HEK293 (cell line): ENCODE data around the gene MRPL14.

Source experiments
- CTCF ChIA-PET: fragments of 350-600 bp; formaldehyde crosslinking; extraction: SDS; loops from one replicate; lab custom pipeline; 2021; ENCODE audit warnings: antibody characterized with exemption; lab: Yijun Ruan, JAX
- POLR2A ChIA-PET: fragments of 300-600 bp; formaldehyde crosslinking; extraction: SDS; loops from one replicate; lab custom pipeline; 2020; ENCODE audit warnings: antibody characterized with exemption, inconsistent platforms; lab: Yijun Ruan, JAX
- H3K27ac ChIP-seq: fragments of 200-500 bp; sonication (Bioruptor generic); 2 replicates; pipeline ENCODE4 v1.5.1; 2014; ENCODE audit warnings: low read depth, low read length, control low read depth, inconsistent platforms; ENCODE audit errors: extremely low read depth
- H3K36me3 ChIP-seq, 2 experiments: fragments of 200-500 bp in 1 of 2; sonication (Bioruptor generic) in 1 of 2; 1 replicate in 1 of 2; 2 replicates in 1 of 2; pipeline ENCODE4 v1.5.1; 2014 to 2017; ENCODE audit warnings: inconsistent platforms in 2 of 2, low read length in 2 of 2; ENCODE audit not compliant: control insufficient read depth in 2 of 2, insufficient read depth in 1 of 2
- H3K4me1 ChIP-seq: fragments of 200-500 bp; sonication (Bioruptor generic); 2 replicates; pipeline ENCODE4 v1.5.1; 2014; ENCODE audit warnings: mild to moderate bottlenecking, low read length, inconsistent platforms; ENCODE audit not compliant: control insufficient read depth, insufficient read depth
- H3K4me3 ChIP-seq: 2 replicates; pipeline ENCODE4 v1.5.1; 2011; ENCODE audit warnings: low read depth, mild to moderate bottlenecking, control low read depth, low read length, moderate library complexity
- H3K9me3 ChIP-seq: fragments of 200-500 bp; sonication (Bioruptor generic); 2 replicates; pipeline ENCODE4 v1.5.1; 2014; ENCODE audit warnings: low read depth, low read length, inconsistent platforms; ENCODE audit not compliant: control insufficient read depth, insufficient read depth
- GLI2 ChIP-seq: fragments of 450-650 bp; formaldehyde crosslinking; IDR thresholded peaks from 2 replicates; pipeline ENCODE4; 2017; ENCODE audit warnings: missing biosample characterization, missing genetic modification characterization, low read depth, borderline replicate concordance
- HIC1 ChIP-seq: fragments of 450-650 bp; formaldehyde crosslinking; IDR thresholded peaks from 2 replicates; pipeline ENCODE4 v1.5.1; 2016; ENCODE audit warnings: missing biosample characterization, missing genetic modification characterization
- HOXD13 ChIP-seq: sonication (generic); formaldehyde crosslinking; IDR thresholded peaks from 2 replicates; pipeline ENCODE4 v1.8.0; 2022; ENCODE audit warnings: missing genetic modification reagents, borderline replicate concordance
- IKZF3 ChIP-seq: fragments of 450-650 bp; IDR thresholded peaks from 2 replicates; pipeline ENCODE4 v1.5.0; 2018; ENCODE audit warnings: missing biosample characterization, mild to moderate bottlenecking, missing genetic modification characterization, moderate library complexity
- KLF1 ChIP-seq: fragments of 450-650 bp; formaldehyde crosslinking; IDR thresholded peaks from 2 replicates; pipeline ENCODE4 v1.5.1; 2016; ENCODE audit warnings: missing biosample characterization, missing genetic modification characterization
- KLF8 ChIP-seq: fragments of 450-650 bp; formaldehyde crosslinking; IDR thresholded peaks from 2 replicates; pipeline ENCODE4 v1.5.1; 2016; ENCODE audit warnings: missing biosample characterization, missing genetic modification characterization
- MZF1 ChIP-seq: fragments of 450-650 bp; formaldehyde crosslinking; IDR thresholded peaks from 2 replicates; pipeline ENCODE4 v1.5.1; 2017; ENCODE audit warnings: missing biosample characterization, missing genetic modification characterization, borderline replicate concordance
- PATZ1 ChIP-seq: fragments of 450-650 bp; formaldehyde crosslinking; IDR thresholded peaks from 2 replicates; pipeline ENCODE4 v1.5.1; 2016; ENCODE audit warnings: missing biosample characterization, missing genetic modification characterization
- SCRT1 ChIP-seq: fragments of 450-650 bp; formaldehyde crosslinking; IDR thresholded peaks from 2 replicates; pipeline ENCODE4 v1.5.1; 2016; ENCODE audit warnings: missing biosample characterization, missing genetic modification characterization, borderline replicate concordance
- SP7 ChIP-seq: fragments of 450-650 bp; formaldehyde crosslinking; IDR thresholded peaks from 2 replicates; pipeline ENCODE4 v1.5.1; 2016; ENCODE audit warnings: missing biosample characterization, missing genetic modification characterization
- YY2 ChIP-seq: fragments of 450-650 bp; formaldehyde crosslinking; IDR thresholded peaks from 2 replicates; pipeline ENCODE4 v1.5.1; 2016; ENCODE audit warnings: missing biosample characterization, missing genetic modification characterization
- ZFP37 ChIP-seq: fragments of 450-650 bp; formaldehyde crosslinking; IDR thresholded peaks from 2 replicates; pipeline ENCODE4 v1.5.1; 2016; ENCODE audit warnings: missing biosample characterization, missing genetic modification characterization
- ZNF10 ChIP-seq: fragments of 450-650 bp; formaldehyde crosslinking; IDR thresholded peaks from 2 replicates; pipeline ENCODE4 v1.5.1; 2017; ENCODE audit warnings: missing biosample characterization, missing genetic modification characterization
- ZNF140 ChIP-seq: fragments of 450-650 bp; formaldehyde crosslinking; IDR thresholded peaks from 2 replicates; pipeline ENCODE4 v1.5.1; 2016; ENCODE audit warnings: missing biosample characterization, missing genetic modification characterization
- ZNF146 ChIP-seq: fragments of 450-650 bp; formaldehyde crosslinking; IDR thresholded peaks from 2 replicates; pipeline ENCODE4 v1.5.1; 2016; ENCODE audit warnings: missing biosample characterization, missing genetic modification characterization
- ZNF174 ChIP-seq: fragments of 450-650 bp; formaldehyde crosslinking; IDR thresholded peaks from 2 replicates; pipeline ENCODE4 v1.5.0; 2017; ENCODE audit warnings: missing biosample characterization, mild to moderate bottlenecking, missing genetic modification characterization
- ZNF24 ChIP-seq: fragments of 450-650 bp; formaldehyde crosslinking; IDR thresholded peaks from 2 replicates; pipeline ENCODE4 v1.5.1; 2016; ENCODE audit warnings: missing biosample characterization, missing genetic modification characterization
- ZNF266 ChIP-seq: fragments of 450-650 bp; formaldehyde crosslinking; IDR thresholded peaks from 2 replicates; pipeline ENCODE4 v1.5.1; 2016; ENCODE audit warnings: missing biosample characterization, missing genetic modification characterization, low read depth
- ZNF324 ChIP-seq: fragments of 450-650 bp; formaldehyde crosslinking; IDR thresholded peaks from 2 replicates; pipeline ENCODE4 v1.5.1; 2016; ENCODE audit warnings: missing biosample characterization, missing genetic modification characterization
- ZNF335 ChIP-seq: fragments of 450-650 bp; formaldehyde crosslinking; conservative IDR thresholded peaks from 2 replicates; pipeline ENCODE4 v1.5.1; 2016; ENCODE audit warnings: missing biosample characterization, missing genetic modification characterization
- ZNF366 ChIP-seq: fragments of 450-650 bp; formaldehyde crosslinking; conservative IDR thresholded peaks from 2 replicates; pipeline ENCODE4 v1.5.1; 2016; ENCODE audit warnings: missing biosample characterization, missing genetic modification characterization
- ZNF391 ChIP-seq: fragments of 450-650 bp; formaldehyde crosslinking; IDR thresholded peaks from 2 replicates; pipeline ENCODE4 v1.5.1; 2016; ENCODE audit warnings: low read depth, missing biosample characterization, missing genetic modification characterization, borderline replicate concordance
- ZNF433 ChIP-seq: fragments of 450-650 bp; formaldehyde crosslinking; IDR thresholded peaks from 2 replicates; pipeline ENCODE4 v1.5.1; 2016; ENCODE audit warnings: missing biosample characterization, missing genetic modification characterization, low read depth
- ZNF501 ChIP-seq: fragments of 450-650 bp; formaldehyde crosslinking; IDR thresholded peaks from 2 replicates; pipeline ENCODE4 v1.5.1; 2016; ENCODE audit warnings: missing biosample characterization, missing genetic modification characterization
- ZNF660 ChIP-seq: fragments of 450-650 bp; IDR thresholded peaks from 2 replicates; pipeline ENCODE4 v1.5.1; 2018; ENCODE audit warnings: missing biosample characterization, mild to moderate bottlenecking, missing genetic modification characterization
- ZNF747 ChIP-seq: fragments of 450-650 bp; formaldehyde crosslinking; IDR thresholded peaks from 2 replicates; pipeline ENCODE4 v1.5.1; 2016; ENCODE audit warnings: missing biosample characterization, missing genetic modification characterization
- TF ChIP-seq, protein P1 (sequence below): fragments of 450-650 bp; formaldehyde crosslinking; IDR thresholded peaks from 2 replicates; pipeline ENCODE4 v1.5.1; 2017; ENCODE audit warnings: missing biosample characterization, missing genetic modification characterization
- TF ChIP-seq, protein P2 (sequence below): IDR thresholded peaks from 2 replicates; pipeline ENCODE4 v1.6.1; 2011; ENCODE audit warnings: mild to moderate bottlenecking, low read depth, low read length, borderline replicate concordance
- TF ChIP-seq, protein P3 (sequence below): fragments of 450-650 bp; formaldehyde crosslinking; IDR thresholded peaks from 2 replicates; pipeline ENCODE4 v1.5.0; 2017; ENCODE audit warnings: missing biosample characterization, missing genetic modification characterization, borderline replicate concordance

The MRPL14 gene

DNA sequence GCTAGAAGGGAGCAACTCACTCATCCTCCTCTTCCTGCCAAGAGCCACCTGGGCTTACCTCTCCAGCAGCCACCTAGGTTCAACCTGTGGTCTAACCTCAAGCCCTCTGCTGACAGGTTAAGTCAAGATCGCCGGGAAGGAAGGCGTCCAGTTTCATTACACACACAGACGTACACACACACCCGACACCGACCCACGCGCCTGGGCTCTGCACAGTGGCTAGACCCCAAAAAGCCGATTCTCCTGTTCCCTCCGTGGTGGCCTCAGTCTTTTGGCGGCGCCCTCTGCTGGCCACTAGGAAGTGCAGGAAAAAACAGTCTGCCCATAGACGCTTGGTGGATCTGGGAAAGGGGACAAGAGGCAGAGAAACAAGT is 52.8 kb downstream of the MRPL14 start:
- H3K36me3 ChIP-seq = no peaks in the 10 kb centered on the region
- CTCF ChIA-PET = interaction anchor here (0.6 to 10.9 kb wide), 71 partner anchors 9 to 682 kb away, joined by 3 to 189 read pairs (median 4); partner anchors contain the start of genes MAD2L1BP and VEGFA
- H3K9me3 ChIP-seq = no peaks in the 10 kb centered on the region
- 0 out of 2 replicates have a peak, but pooled peaks cover 3% of the 10 kb centered on the region for H3K4me1 ChIP-seq
- no peak overlapping the region for H3K4me3 ChIP-seq
- H3K27ac ChIP-seq = peak overlapping the region; percentile 19; the same call in 1 of the 2 replicates
- POLR2A ChIA-PET = interaction anchor here (1.1 to 3.2 kb wide), 3 partner anchors 304 to 349 kb away, joined by 3 to 36 read pairs (median 4); partner anchors contain the start of gene VEGFA
- no peak for TF ChIP-seq ZNF174 (tag by site-specific recombination)
- TF ChIP-seq ZNF140 (tag by site-specific recombination) = no peak
- 0 out of 2 replicates have a peak, but pooled peaks have one; percentile 32 for TF ChIP-seq PATZ1
- TF ChIP-seq, protein P1, sequence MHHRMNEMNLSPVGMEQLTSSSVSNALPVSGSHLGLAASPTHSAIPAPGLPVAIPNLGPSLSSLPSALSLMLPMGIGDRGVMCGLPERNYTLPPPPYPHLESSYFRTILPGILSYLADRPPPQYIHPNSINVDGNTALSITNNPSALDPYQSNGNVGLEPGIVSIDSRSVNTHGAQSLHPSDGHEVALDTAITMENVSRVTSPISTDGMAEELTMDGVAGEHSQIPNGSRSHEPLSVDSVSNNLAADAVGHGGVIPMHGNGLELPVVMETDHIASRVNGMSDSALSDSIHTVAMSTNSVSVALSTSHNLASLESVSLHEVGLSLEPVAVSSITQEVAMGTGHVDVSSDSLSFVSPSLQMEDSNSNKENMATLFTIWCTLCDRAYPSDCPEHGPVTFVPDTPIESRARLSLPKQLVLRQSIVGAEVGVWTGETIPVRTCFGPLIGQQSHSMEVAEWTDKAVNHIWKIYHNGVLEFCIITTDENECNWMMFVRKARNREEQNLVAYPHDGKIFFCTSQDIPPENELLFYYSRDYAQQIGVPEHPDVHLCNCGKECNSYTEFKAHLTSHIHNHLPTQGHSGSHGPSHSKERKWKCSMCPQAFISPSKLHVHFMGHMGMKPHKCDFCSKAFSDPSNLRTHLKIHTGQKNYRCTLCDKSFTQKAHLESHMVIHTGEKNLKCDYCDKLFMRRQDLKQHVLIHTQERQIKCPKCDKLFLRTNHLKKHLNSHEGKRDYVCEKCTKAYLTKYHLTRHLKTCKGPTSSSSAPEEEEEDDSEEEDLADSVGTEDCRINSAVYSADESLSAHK (tag by site-specific recombination) = no peak
- TF ChIP-seq ZNF146 (tag by site-specific recombination) = no peak
- TF ChIP-seq IKZF3 = 0 out of 2 replicates have a peak, but pooled peaks have one; percentile 34
- peak; percentile 44; the same call in 1 of the 2 replicates for TF ChIP-seq SP7
- no peak for TF ChIP-seq YY2
- no peak for TF ChIP-seq KLF1 (tag by site-specific recombination)
- TF ChIP-seq HOXD13 (CRISPR knock-in tag) = no peak
- peak; percentile 57 for TF ChIP-seq ZNF366 (tag by site-specific recombination)
- TF ChIP-seq ZNF660 (tag by site-specific recombination) = peak; percentile 82
- TF ChIP-seq, protein P2, sequence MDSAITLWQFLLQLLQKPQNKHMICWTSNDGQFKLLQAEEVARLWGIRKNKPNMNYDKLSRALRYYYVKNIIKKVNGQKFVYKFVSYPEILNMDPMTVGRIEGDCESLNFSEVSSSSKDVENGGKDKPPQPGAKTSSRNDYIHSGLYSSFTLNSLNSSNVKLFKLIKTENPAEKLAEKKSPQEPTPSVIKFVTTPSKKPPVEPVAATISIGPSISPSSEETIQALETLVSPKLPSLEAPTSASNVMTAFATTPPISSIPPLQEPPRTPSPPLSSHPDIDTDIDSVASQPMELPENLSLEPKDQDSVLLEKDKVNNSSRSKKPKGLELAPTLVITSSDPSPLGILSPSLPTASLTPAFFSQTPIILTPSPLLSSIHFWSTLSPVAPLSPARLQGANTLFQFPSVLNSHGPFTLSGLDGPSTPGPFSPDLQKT = no peak
- peak; percentile 62; the same call in 1 of the 2 replicates for TF ChIP-seq ZNF391 (tag by site-specific recombination)
- TF ChIP-seq ZNF747 = no peak
- TF ChIP-seq ZFP37 (tag by site-specific recombination) = peak; percentile 80; the same call in 1 of the 2 replicates
- no peak for TF ChIP-seq SCRT1 (tag by site-specific recombination)
- no peak for TF ChIP-seq GLI2 (tag by site-specific recombination)
- no peak for TF ChIP-seq ZNF433 (tag by site-specific recombination)
- peak; percentile 64 for TF ChIP-seq ZNF24 (tag by site-specific recombination)
- TF ChIP-seq HIC1 (tag by site-specific recombination) = no peak
- TF ChIP-seq ZNF335 (tag by site-specific recombination) = 0 out of 2 replicates have a peak, but pooled peaks have one; percentile 10
- peak; percentile 45; the same call in 1 of the 2 replicates for TF ChIP-seq KLF8
- TF ChIP-seq, protein P3, sequence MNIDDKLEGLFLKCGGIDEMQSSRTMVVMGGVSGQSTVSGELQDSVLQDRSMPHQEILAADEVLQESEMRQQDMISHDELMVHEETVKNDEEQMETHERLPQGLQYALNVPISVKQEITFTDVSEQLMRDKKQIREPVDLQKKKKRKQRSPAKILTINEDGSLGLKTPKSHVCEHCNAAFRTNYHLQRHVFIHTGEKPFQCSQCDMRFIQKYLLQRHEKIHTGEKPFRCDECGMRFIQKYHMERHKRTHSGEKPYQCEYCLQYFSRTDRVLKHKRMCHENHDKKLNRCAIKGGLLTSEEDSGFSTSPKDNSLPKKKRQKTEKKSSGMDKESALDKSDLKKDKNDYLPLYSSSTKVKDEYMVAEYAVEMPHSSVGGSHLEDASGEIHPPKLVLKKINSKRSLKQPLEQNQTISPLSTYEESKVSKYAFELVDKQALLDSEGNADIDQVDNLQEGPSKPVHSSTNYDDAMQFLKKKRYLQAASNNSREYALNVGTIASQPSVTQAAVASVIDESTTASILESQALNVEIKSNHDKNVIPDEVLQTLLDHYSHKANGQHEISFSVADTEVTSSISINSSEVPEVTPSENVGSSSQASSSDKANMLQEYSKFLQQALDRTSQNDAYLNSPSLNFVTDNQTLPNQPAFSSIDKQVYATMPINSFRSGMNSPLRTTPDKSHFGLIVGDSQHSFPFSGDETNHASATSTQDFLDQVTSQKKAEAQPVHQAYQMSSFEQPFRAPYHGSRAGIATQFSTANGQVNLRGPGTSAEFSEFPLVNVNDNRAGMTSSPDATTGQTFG (tag by site-specific recombination) = no peak
- TF ChIP-seq MZF1 (tag by site-specific recombination) = no peak
- 0 out of 2 replicates have a peak, but pooled peaks have one; percentile 58 for TF ChIP-seq ZNF501
- no peak for TF ChIP-seq ZNF266
- TF ChIP-seq ZNF10 (tag by site-specific recombination) = no peak
- TF ChIP-seq ZNF324 (tag by site-specific recombination) = 0 out of 2 replicates have a peak, but pooled peaks have one; percentile 63
